ENCODE measurements around the gene ATM. TPM values are rescaled to one million over a fixed set of nuclear protein-coding genes. Genes with fewer than 3 reads are reported as not detected.
A peak's percentile ranks its signal among the peaks of the same experiment; 100 is the strongest.

The ATM gene
- total RNA-seq, 2 experiments from 2014 or later, result 75.8 to 77.5 TPM

GRCh38 chr11:108233277-108233945 is 10.5 kb downstream of the ATM start:
- Mint-ChIP-seq H3K27me3 (no peaks in the 10 kb centered on the region), H3K36me3 (ENCODE audit: low read depth) (peaks cover 53% of the 10 kb centered on the region), H3K4me3 (no peak overlapping the region), H3K4me1 (ENCODE audit: low read depth) (peaks cover 77% of the 10 kb centered on the region), H3K27ac (peak overlapping the region; percentile 73), H3K9me3 (no peaks in the 10 kb centered on the region)
- ATAC-seq, result no peak
- DNase-seq, result no peak
- ChIA-PET CTCF (no interaction called here), POLR2A (interaction anchor here (1.5 to 4.3 kb wide), 3 partner anchors 8 to 14 kb away, joined by 4 to 28 read pairs (median 5); partner anchors contain the start of genes ATM and NPAT)
- intact Hi-C loops (cut with micrococcal nuclease), result no loop called here
- TF ChIP-seq, protein P1, sequence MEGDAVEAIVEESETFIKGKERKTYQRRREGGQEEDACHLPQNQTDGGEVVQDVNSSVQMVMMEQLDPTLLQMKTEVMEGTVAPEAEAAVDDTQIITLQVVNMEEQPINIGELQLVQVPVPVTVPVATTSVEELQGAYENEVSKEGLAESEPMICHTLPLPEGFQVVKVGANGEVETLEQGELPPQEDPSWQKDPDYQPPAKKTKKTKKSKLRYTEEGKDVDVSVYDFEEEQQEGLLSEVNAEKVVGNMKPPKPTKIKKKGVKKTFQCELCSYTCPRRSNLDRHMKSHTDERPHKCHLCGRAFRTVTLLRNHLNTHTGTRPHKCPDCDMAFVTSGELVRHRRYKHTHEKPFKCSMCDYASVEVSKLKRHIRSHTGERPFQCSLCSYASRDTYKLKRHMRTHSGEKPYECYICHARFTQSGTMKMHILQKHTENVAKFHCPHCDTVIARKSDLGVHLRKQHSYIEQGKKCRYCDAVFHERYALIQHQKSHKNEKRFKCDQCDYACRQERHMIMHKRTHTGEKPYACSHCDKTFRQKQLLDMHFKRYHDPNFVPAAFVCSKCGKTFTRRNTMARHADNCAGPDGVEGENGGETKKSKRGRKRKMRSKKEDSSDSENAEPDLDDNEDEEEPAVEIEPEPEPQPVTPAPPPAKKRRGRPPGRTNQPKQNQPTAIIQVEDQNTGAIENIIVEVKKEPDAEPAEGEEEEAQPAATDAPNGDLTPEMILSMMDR (IDR thresholded peaks at IDR 0.05), result no peak

GRCh38 chr11:108235192-108235591 is 12.3 kb downstream of the ATM start:
- Mint-ChIP-seq H3K4me1 (ENCODE audit: low read depth) (peaks cover 77% of the 10 kb centered on the region), H3K4me3 (no peak overlapping the region)

GRCh38 chr11:108235633-108236032 is 12.8 kb downstream of the ATM start:
- Mint-ChIP-seq H3K36me3 (ENCODE audit: low read depth) (peaks cover 55% of the 10 kb centered on the region), H3K9me3 (no peaks in the 10 kb centered on the region), H3K27ac (peak overlapping the region; percentile 95), H3K27me3 (no peaks in the 10 kb centered on the region), H3K4me1 (ENCODE audit: low read depth) (peaks cover 78% of the 10 kb centered on the region), H3K4me3 (peak overlapping the region; percentile 58)
- ChIA-PET POLR2A (interaction anchor here (1.7 to 8.9 kb wide), 3 partner anchors 10 to 14 kb away, joined by 5 to 121 read pairs (median 35); partner anchors contain the start of genes ATM and NPAT), CTCF (interaction anchor here (1.2 to 8.5 kb wide), 2 partner anchors 10 to 430 kb away, joined by 3 to 79 read pairs; partner anchors contain the start of genes ATM, DDX10 and NPAT)
- TF ChIP-seq, protein P1 (IDR thresholded peaks at IDR 0.05), result no peak
- intact Hi-C loops (cut with micrococcal nuclease), result loop anchor here (1.0 kb wide), 2 partner anchors 8 to 12 kb away; partner anchors contain the start of gene ATM
- DNase-seq (no peak), ATAC-seq (no peak)

More at GRCh38 chr11:108235192-108235591, 12.3 kb downstream of the ATM start:
- peaks cover 54% of the 10 kb centered on the region for H3K36me3 Mint-ChIP-seq (ENCODE audit: low read depth)
- no peak for ATAC-seq
- H3K27me3 Mint-ChIP-seq, result no peaks in the 10 kb centered on the region
- intact Hi-C loops (cut with micrococcal nuclease), result loop anchor here (1.0 kb wide), 1 partner anchor 8 kb away; no protein-coding TSS in a partner anchor
- POLR2A ChIA-PET, result interaction anchor here (3.3 to 8.9 kb wide), 2 partner anchors 9 to 13 kb away, joined by 35 to 121 read pairs; partner anchors contain the start of genes ATM and NPAT
- peak overlapping the region; percentile 95 for H3K27ac Mint-ChIP-seq
- no peaks in the 10 kb centered on the region for H3K9me3 Mint-ChIP-seq
- TF ChIP-seq, protein P1 (IDR thresholded peaks at IDR 0.05), result no peak
- CTCF ChIA-PET, result interaction anchor here (8.5 kb wide), 1 partner anchor 10 kb away, joined by 79 read pairs; the partner anchor contains the start of genes ATM and NPAT
- no peak for DNase-seq

- Mint-ChIP-seq H3K9me3 (no peaks in the 10 kb centered on the region), H3K4me1 (ENCODE audit: low read depth) (peaks cover 76% of the 10 kb centered on the region), H3K27me3 (no peaks in the 10 kb centered on the region), H3K4me3 (peak overlapping the region; percentile 58), H3K36me3 (ENCODE audit: low read depth) (peaks cover 47% of the 10 kb centered on the region), H3K27ac (peak overlapping the region; percentile 95)
- TF ChIP-seq, protein P1 (IDR thresholded peaks at IDR 0.05), result no peak
- ChIA-PET POLR2A (interaction anchor here (0.6 to 8.9 kb wide), 10 partner anchors 8 to 261 kb away, joined by 3 to 121 read pairs (median 4); partner anchors contain the start of genes ATM, NPAT and POGLUT3), CTCF (interaction anchor here (1.1 to 8.5 kb wide), 6 partner anchors 8 to 428 kb away, joined by 3 to 79 read pairs (median 4); partner anchors contain the start of genes ATM, CUL5, DDX10 and NPAT)
- no peak for DNase-seq
- intact Hi-C loops (cut with micrococcal nuclease), result no loop called here
- ATAC-seq, result peak; percentile 37
Observed at GRCh38 chr11:108237058-108237481, 14.2 kb downstream of the ATM start.

Data from activated CD8-positive, alpha-beta T cell treated with anti-CD3 and anti-CD28 coated beads for 36 hours (primary cell).